GM19238 (cell line): Measurements from ENCODE around the gene KIF12.

ENCODE experiments used
- DNase-seq: peaks from one replicate; pipeline ENCODE4 v3.0.0; 2011; ENCODE audit warnings: low spot score; ENCODE audit not compliant: insufficient read length

KIF12 gene

GRCh38 chr9:114069476-114070187 lies 29.5 kb downstream of the KIF12 start:
- no peak for DNase-seq

- DNase-seq = no peak
These were observed 33.8 kb downstream of the KIF12 start for GRCh38 chr9:114065304-114065703.

DNA sequence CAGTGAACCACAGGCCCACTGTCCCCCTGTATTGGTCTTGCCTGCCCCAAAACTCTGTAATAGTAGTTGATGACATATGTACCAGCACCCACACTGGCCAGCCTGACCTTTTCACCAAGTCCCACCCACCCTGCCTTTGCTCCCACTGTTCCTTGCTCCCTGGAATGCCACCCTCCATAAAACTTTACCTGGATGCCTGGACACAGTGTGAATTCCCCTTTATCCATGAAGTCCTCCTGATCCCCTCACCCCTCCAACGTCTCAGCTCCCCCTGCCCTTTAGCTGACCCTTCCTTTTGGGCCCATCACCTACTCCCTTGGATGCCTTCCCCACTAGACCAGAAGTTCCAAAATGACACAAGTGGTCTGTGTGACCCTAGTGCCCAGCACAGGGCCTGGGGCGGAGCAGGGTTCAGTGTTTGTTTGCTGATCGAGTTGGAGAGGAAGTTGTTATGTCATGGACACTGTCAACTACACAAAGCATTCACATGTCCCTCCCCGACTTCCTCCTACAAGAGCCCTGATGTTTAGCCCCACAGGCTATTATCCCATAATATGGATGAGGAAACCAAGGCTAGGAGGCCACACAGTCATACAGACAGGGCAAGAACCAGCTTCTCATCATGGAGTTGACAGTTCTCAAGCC lies 37.1 kb downstream of the KIF12 start:
- no peak for DNase-seq

GRCh38 chr9:114061292-114061691 lies 37.8 kb downstream of the KIF12 start:
- DNase-seq = no peak

GRCh38 chr9:114060711-114061110 lies 38.4 kb downstream of the KIF12 start:
- no peak for DNase-seq

- no peak for DNase-seq
These were observed 39.0 kb downstream of the KIF12 start for GRCh38 chr9:114060070-114060469.

- no peak for DNase-seq
These were observed 39.9 kb downstream of the KIF12 start for GRCh38 chr9:114059047-114059803.

- DNase-seq = no peak
These were observed 40.4 kb downstream of the KIF12 start for GRCh38 chr9:114058688-114059046.

DNA sequence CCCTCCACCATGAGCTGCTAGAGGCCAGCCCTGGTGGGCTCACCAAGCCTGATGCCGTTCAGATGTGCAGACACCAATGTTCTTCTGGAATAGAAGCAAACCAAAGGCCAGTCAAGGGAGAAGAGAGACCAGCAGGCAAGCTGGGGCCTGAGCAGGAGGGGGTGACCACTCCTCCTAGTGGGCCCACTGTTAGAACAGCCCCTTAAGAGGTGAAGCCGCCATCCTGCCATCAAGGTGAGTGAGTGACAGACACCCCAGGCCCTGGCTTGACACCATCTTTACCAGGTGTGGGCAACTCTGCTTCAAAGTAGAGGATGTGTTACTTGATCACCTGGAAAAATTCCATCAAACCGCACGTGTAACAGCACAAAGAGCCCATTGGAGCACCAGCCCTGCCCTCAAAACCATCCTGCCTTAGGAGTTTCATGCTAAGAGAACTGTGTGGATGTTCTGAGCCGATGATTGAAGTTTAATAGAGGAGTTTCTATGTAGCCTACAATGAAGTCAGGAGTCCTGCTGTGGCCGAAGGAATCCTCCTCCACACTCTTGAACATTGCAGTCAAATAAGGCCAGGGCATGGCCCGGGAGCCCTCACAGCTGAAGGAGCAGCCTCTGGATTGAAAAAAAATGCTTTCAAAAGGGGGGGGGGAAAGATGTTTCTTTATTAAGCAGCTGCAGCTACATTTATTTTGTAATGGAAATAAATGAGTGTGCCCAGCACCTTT lies 41.8 kb downstream of the KIF12 start:
- DNase-seq = no peak

GRCh38 chr9:114056527-114056926 lies 42.6 kb downstream of the KIF12 start:
- no peak for DNase-seq

GRCh38 chr9:114055894-114056293 lies 43.2 kb downstream of the KIF12 start:
- DNase-seq = no peak

DNA sequence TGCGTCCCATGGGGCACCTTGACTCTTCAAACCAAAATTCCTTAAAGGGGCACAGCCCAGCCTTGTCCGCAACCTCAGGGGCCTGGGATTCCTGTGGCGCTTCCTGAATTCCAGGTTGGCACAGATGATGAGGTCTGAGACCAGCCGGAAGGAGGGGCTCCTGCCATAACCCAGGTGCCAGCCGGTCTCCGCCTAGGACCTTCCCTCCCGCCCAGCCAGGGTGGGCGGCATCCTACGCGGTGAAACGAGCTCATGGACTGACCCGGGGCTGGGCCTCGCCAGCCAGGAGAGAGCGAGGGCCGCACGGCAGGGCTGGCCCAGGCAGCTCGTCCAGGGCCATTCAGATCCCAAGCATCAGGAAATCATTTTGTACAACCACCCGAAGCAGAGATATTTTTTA lies 44.0 kb downstream of the KIF12 start:
- no peak for DNase-seq

GRCh38 chr9:114054191-114054690 lies 44.9 kb downstream of the KIF12 start:
- DNase-seq = no peak

GRCh38 chr9:114053246-114054005 lies 45.7 kb downstream of the KIF12 start:
- DNase-seq = no peak

GRCh38 chr9:114051706-114052105 lies 47.4 kb downstream of the KIF12 start:
- no peak for DNase-seq

DNA sequence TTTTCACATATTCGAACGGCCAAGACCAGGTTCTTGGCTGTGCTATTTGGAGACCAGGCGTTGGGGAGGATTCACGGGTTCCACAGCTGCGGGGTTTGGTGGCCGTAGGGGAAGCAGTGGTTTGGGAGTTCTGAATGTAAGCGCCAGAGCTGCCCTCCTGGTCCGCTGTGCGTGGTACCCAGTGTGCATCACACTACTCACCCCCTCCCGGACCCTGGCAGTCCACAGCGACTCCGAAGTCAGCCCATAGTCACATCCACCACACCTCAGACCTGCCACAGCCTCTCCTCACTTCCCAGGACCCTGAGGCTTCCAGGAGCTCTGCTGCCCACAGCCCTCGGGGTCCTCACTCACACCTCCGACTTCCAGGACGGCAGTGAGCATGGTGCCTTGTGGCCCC lies 47.8 kb downstream of the KIF12 start:
- DNase-seq = no peak

GRCh38 chr9:114050646-114051045 lies 48.4 kb downstream of the KIF12 start:
- no peak for DNase-seq

- DNase-seq = no peak
These were observed 48.9 kb downstream of the KIF12 start for GRCh38 chr9:114050226-114050568.

- DNase-seq = no peak
These were observed 49.5 kb downstream of the KIF12 start for GRCh38 chr9:114049441-114050225.
